HL-60 (cell line): ENCODE measurements around the gene EPDR1.

Experiments
- CTCF ChIP-seq: IDR thresholded peaks from one replicate; pipeline ENCODE4 v1.5.1; 2011; ENCODE audit warnings: low read length, control low read depth, inconsistent platforms; ENCODE audit not compliant: insufficient read depth
- POLR2AphosphoS5 ChIP-seq: IDR thresholded peaks from 2 replicates; pipeline ENCODE4 v1.6.1; 2012; ENCODE audit warnings: low read depth
- SPI1 ChIP-seq: IDR thresholded peaks from 2 replicates; pipeline ENCODE4 v1.6.1; 2012; ENCODE audit warnings: low read depth, mild to moderate bottlenecking, borderline replicate concordance

- TF ChIP-seq CTCF: no peak
- TF ChIP-seq SPI1: no peak
- no peak for TF ChIP-seq POLR2AphosphoS5
These were observed 24.3 kb downstream of the EPDR1 start for GRCh38 chr7:37944737-37945054.
